H1 (cell line): ENCODE measurements around the gene ANO2. TPM values are rescaled to one million over a fixed set of nuclear protein-coding genes. Genes with fewer than 3 reads are reported as not detected.
A peak's percentile ranks its signal among the peaks of the same experiment; 100 is the strongest.

Experiments used
- CTCF ChIA-PET: fragments of 300-600 bp; sonication (Branson Sonifier 250); formaldehyde crosslinking; loops from one replicate; lab custom pipeline; 2021; ENCODE audit not compliant: partially characterized antibody; lab: Charles Lee
- POLR2A ChIA-PET: fragments of 300-600 bp; sonication (Branson Sonifier 250); formaldehyde crosslinking; loops from one replicate; lab custom pipeline; 2021; ENCODE audit warnings: inconsistent platforms; ENCODE audit not compliant: partially characterized antibody; lab: Charles Lee
- DNase-seq, 2 experiments: peaks; one replicate each; pipeline versions ENCODE4 v3.0.0 to v3.0.0-alpha.2; 2010 to 2022; ENCODE audit warnings: low spot score in 2 of 2, low read depth in 1 of 2, mixed read lengths in 1 of 2
- FAIRE-seq: peaks from 2 replicates; lab custom pipeline; 2011; peaks lifted over from hg19 to GRCh38; lab: Jason Lieb, UNC
- H2AFZ ChIP-seq: 2 replicates; pipeline ENCODE4 v1.8.1; 2012; ENCODE audit warnings: low read length, inconsistent platforms
- H2AK5ac ChIP-seq: 2 replicates; pipeline ENCODE4 v1.6.1; 2013; ENCODE audit warnings: low read depth, low read length
- H2BK120ac ChIP-seq: replicated peaks from 2 replicates; pipeline ENCODE3; 2013; ENCODE audit warnings: low read depth, low read length, inconsistent platforms
- H2BK12ac ChIP-seq: 2 replicates; pipeline ENCODE4 v1.6.1; 2013; ENCODE audit warnings: low read depth, low read length
- H2BK15ac ChIP-seq: 2 replicates; pipeline ENCODE4 v1.6.1; 2013; ENCODE audit warnings: low read length
- H2BK20ac ChIP-seq: 2 replicates; pipeline ENCODE4 v1.6.1; 2013; ENCODE audit warnings: low read length
- H2BK5ac ChIP-seq: 2 replicates; pipeline ENCODE4 v1.6.1; 2013; ENCODE audit warnings: low read depth, low read length
- H3K14ac ChIP-seq: 2 replicates; pipeline ENCODE4 v1.6.1; 2013; ENCODE audit warnings: inconsistent platforms; ENCODE audit not compliant: insufficient read length
- H3K18ac ChIP-seq: 2 replicates; pipeline ENCODE4 v1.6.1; 2013; ENCODE audit warnings: low read length; ENCODE audit errors: extremely low read depth
- H3K23ac ChIP-seq: 2 replicates; pipeline ENCODE4 v1.6.1; 2013; ENCODE audit warnings: inconsistent platforms; ENCODE audit not compliant: insufficient read length
- H3K23me2 ChIP-seq: 2 replicates; pipeline ENCODE4 v1.6.1; 2013; ENCODE audit warnings: low read depth, low read length
- H3K27ac ChIP-seq: 2 replicates; pipeline ENCODE4 v1.6.1; 2011; ENCODE audit warnings: low read depth, low read length, inconsistent platforms
- H3K27me3 ChIP-seq, 4 experiments: replicated peaks in 1 of 4; 1 replicate in 1 of 4; 2 replicates in 3 of 4; pipeline versions ENCODE4 v1.6.1 to v1.8.1; 2011 to 2013; ENCODE audit warnings: low read length in 3 of 4, mild to moderate bottlenecking in 3 of 4, inconsistent platforms in 2 of 4, mixed read lengths in 2 of 4, moderate library complexity in 1 of 4; ENCODE audit not compliant: control insufficient read depth in 3 of 4, insufficient read depth in 3 of 4; ENCODE audit errors: extremely low read depth in 1 of 4
- H3K36me3 ChIP-seq, 4 experiments: 2 replicates each; pipeline versions ENCODE4 v1.6.1 to v1.8.1; 2011 to 2013; ENCODE audit warnings: mild to moderate bottlenecking in 4 of 4, low read length in 3 of 4, moderate library complexity in 2 of 4, control low read depth in 1 of 4, inconsistent platforms in 1 of 4; ENCODE audit not compliant: insufficient read depth in 4 of 4, control insufficient read depth in 2 of 4
- H3K4ac ChIP-seq: replicated peaks from 2 replicates; pipeline ENCODE3; 2013; ENCODE audit warnings: low read length, low read depth, mixed read lengths, inconsistent platforms; ENCODE audit not compliant: insufficient read length
- H3K4me1 ChIP-seq, 4 experiments: replicated peaks in 1 of 4; 1 replicate in 1 of 4; 2 replicates in 3 of 4; pipeline versions ENCODE4 v1.6.1 to v1.8.1; 2011 to 2013; ENCODE audit warnings: low read length in 3 of 4, inconsistent platforms in 2 of 4, mixed read lengths in 1 of 4; ENCODE audit not compliant: insufficient read depth in 4 of 4, control insufficient read depth in 3 of 4
- H3K4me2 ChIP-seq, 2 experiments: 2 replicates each; pipeline versions ENCODE4 v1.6.1 to v1.8.1; 2011 to 2013; ENCODE audit warnings: low read depth in 2 of 2, low read length in 2 of 2, control low read depth in 1 of 2, inconsistent platforms in 1 of 2, mild to moderate bottlenecking in 1 of 2; ENCODE audit not compliant: insufficient read depth in 1 of 2
- H3K4me3 ChIP-seq, 4 experiments: fragments of 200-600, 300-600 bp in 1 of 4; sonication (generic), shearing (Covaris generic), sonication (Bioruptor Twin) in 1 of 4; 2 replicates each; pipeline versions ENCODE4 v1.5.1 to v1.8.1; 2011 to 2016; ENCODE audit warnings: low read length in 4 of 4, low read depth in 3 of 4, control low read depth in 2 of 4, inconsistent platforms in 2 of 4, mild to moderate bottlenecking in 2 of 4, mixed read lengths in 1 of 4, moderate library complexity in 1 of 4; ENCODE audit not compliant: insufficient read depth in 2 of 4; ENCODE audit errors: extremely low read depth in 1 of 4
- H3K56ac ChIP-seq: replicated peaks from 2 replicates; pipeline ENCODE3; 2013; ENCODE audit warnings: low read depth, mild to moderate bottlenecking, mixed read lengths, low read length, inconsistent platforms; ENCODE audit not compliant: insufficient read length
- H3K79me1 ChIP-seq: 2 replicates; pipeline ENCODE4 v1.6.1; 2013; ENCODE audit warnings: low read depth, low read length, control low read depth
- H3K79me2 ChIP-seq, 2 experiments: 2 replicates each; pipeline versions ENCODE4 v1.6.1 to v1.8.1; 2012 to 2013; ENCODE audit warnings: low read length in 2 of 2, mild to moderate bottlenecking in 2 of 2, inconsistent platforms in 1 of 2; ENCODE audit not compliant: insufficient read depth in 2 of 2, control insufficient read depth in 1 of 2
- H3K9ac ChIP-seq, 4 experiments: replicated peaks in 1 of 4; 1 replicate in 1 of 4; 2 replicates in 3 of 4; pipeline versions ENCODE4 v1.6.1 to v1.8.1; 2011 to 2013; ENCODE audit warnings: low read depth in 3 of 4, low read length in 3 of 4, control low read depth in 2 of 4, mild to moderate bottlenecking in 2 of 4, moderate library complexity in 2 of 4, inconsistent platforms in 1 of 4; ENCODE audit errors: extremely low read depth in 1 of 4
- H3K9me3 ChIP-seq, 2 experiments: 2 replicates each; pipeline versions ENCODE4 v1.6.1 to v1.8.1; 2012 to 2013; ENCODE audit warnings: mild to moderate bottlenecking in 2 of 2, moderate library complexity in 2 of 2, control low read depth in 1 of 2, inconsistent platforms in 1 of 2, low read depth in 1 of 2, low read length in 1 of 2, mixed read lengths in 1 of 2; ENCODE audit not compliant: insufficient read depth in 2 of 2
- H4K20me1 ChIP-seq, 2 experiments: replicated peaks in 1 of 2; 2 replicates each; pipeline versions ENCODE3 to v1.8.1; 2011 to 2013; ENCODE audit warnings: inconsistent platforms in 2 of 2, low read length in 2 of 2, mild to moderate bottlenecking in 1 of 2; ENCODE audit not compliant: insufficient read depth in 2 of 2, control insufficient read depth in 1 of 2
- H4K5ac ChIP-seq: 2 replicates; pipeline ENCODE4 v1.6.1; 2013; ENCODE audit warnings: low read length, low read depth, mixed read lengths, inconsistent platforms; ENCODE audit not compliant: insufficient read length
- H4K8ac ChIP-seq: 2 replicates; pipeline ENCODE4 v1.8.0; 2013; ENCODE audit warnings: mild to moderate bottlenecking, moderate library complexity, low read length, inconsistent platforms; ENCODE audit not compliant: insufficient read depth; ENCODE audit errors: extremely low read depth
- H4K91ac ChIP-seq: replicated peaks from 2 replicates; pipeline ENCODE3; 2013; ENCODE audit warnings: low read length, mixed read lengths, inconsistent platforms; ENCODE audit not compliant: insufficient read length
- ASH2L ChIP-seq: fragments of 200-600, 300-600 bp; sonication (generic); IDR thresholded peaks from one replicate; pipeline ENCODE4 v1.7.1; 2017; ENCODE audit warnings: low read length
- CEBPB ChIP-seq: IDR thresholded peaks from 2 replicates; pipeline ENCODE4 v1.6.1; 2012; ENCODE audit warnings: low read depth, low read length
- RFX5 ChIP-seq: IDR thresholded peaks from 2 replicates; pipeline ENCODE4 v1.6.1; 2011; ENCODE audit warnings: low read depth, low read length, improper control_type of control experiment, borderline replicate concordance
- SAP30 ChIP-seq: fragments of 300-600 bp; sonication (generic); IDR thresholded peaks from 2 replicates; pipeline ENCODE4 v1.7.1; 2012; ENCODE audit warnings: low read length, moderate library complexity, mild to moderate bottlenecking, inconsistent platforms; ENCODE audit not compliant: insufficient read depth, insufficient replicate concordance
- TCF12 ChIP-seq: IDR thresholded peaks from 2 replicates; pipeline ENCODE4 v1.6.1; 2011; ENCODE audit warnings: low read depth, mild to moderate bottlenecking, low read length
- WGBS, 2 experiments: shearing (Covaris generic) in 1 of 2; methylation state at CpG; one replicate each; pipeline versions ENCODE4 v1.1.6 to v1.1.7; 2013 to 2015; ENCODE audit warnings: low lambda C conversion rate in 2 of 2, mixed read lengths in 2 of 2, inconsistent platforms in 1 of 2, low coverage in 1 of 2, missing lambda C conversion rate in 1 of 2; ENCODE audit not compliant: insufficient replicate concordance in 2 of 2, insufficient coverage in 1 of 2, insufficient read length in 1 of 2; ENCODE audit errors: extremely low coverage in 1 of 2, missing lambda C conversion rate in 1 of 2; 5-methylcytosine and 5-hydroxymethylcytosine counted together
- polyA plus RNA-seq, 7 experiments: library from polyadenylated mRNA; depleted of rRNA in 3 of 7; stranded (reverse) in 5 of 7; unstranded in 2 of 7; fragments of >200 nt in 5 of 7; fragments of 200-250 nt in 2 of 7; gene quantifications; 1 replicate in 5 of 7; 2 replicates in 1 of 7; 4 replicates in 1 of 7; pipeline versions ENCODE4 v1.2.1 to v1.2.3, GENCODE V29; 2011 to 2013; ENCODE audit warnings: missing spikeins in 2 of 7, mixed read lengths in 2 of 7
- total RNA-seq: library from RNA; stranded (reverse); fragmentation: NEBNext Ultra II Directional; extraction: Animal tissue kit (Norgen Biotek cat#: 25700); gene quantifications from 2 replicates; pipeline ENCODE4 v1.2.1, GENCODE V29; 2021
- TF ChIP-seq, protein P1 (sequence below): IDR thresholded peaks from 2 replicates; pipeline ENCODE4 v1.6.1; 2011; ENCODE audit warnings: low read length, improper control_type of control experiment
- TF ChIP-seq, protein P2 (sequence below): IDR thresholded peaks from 2 replicates; pipeline ENCODE4 v1.6.1; 2012; ENCODE audit warnings: inconsistent platforms

ANO2 gene
- total and polyA plus RNA-seq, 2 of the 8 experiments (the other 6 are each of a cell fraction or from before 2014, with no cell fraction given) = 1.9 to 5.5 TPM

DNA sequence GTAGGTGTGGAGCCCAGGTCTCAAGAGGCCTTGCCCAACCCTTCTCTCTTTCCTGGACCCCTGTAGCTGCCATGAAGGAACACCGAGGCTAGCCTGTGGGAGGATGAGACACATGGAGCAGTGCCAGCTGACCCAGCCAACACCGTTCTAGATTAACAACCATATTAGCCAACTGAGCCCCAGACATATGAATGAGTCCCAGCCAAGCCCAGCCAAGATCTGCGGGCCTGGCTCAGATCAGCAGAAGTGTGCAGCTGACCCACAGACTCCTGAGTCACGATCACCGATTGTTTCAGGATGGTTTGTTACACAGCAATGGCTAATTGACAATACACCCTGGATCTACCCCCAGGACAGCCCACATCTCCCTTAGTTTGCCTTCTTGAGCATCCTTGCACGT lies 431.0 kb downstream of the ANO2 start:
- WGBS, 2 experiments = 94% methylated on average over 6 of the region's 6 CpGs; no CpG with 5 or more reads in 1 of the 2 experiments
- Histone ChIP-seq H3K4me2 (no peak overlapping the region), H2AK5ac (no peak overlapping the region), H3K14ac (no peak overlapping the region), H3K27me3 (no peaks in the 10 kb centered on the region), H3K36me3 (no peaks in the 10 kb centered on the region), H2BK20ac (no peak overlapping the region), H3K9me3 (no peaks in the 10 kb centered on the region), H4K8ac (no peak overlapping the region), H2AFZ (no peak overlapping the region), H3K23ac (no peak overlapping the region), H2BK5ac (no peak overlapping the region), H3K23me2 (no peaks in the 10 kb centered on the region), H4K91ac (no peak overlapping the region), H3K18ac (no peak overlapping the region), H4K5ac (no peak overlapping the region), H3K79me2 (no peaks in the 10 kb centered on the region), H2BK12ac (no peak overlapping the region), H3K79me1 (no peaks in the 10 kb centered on the region), H3K56ac (no peak overlapping the region), H3K9ac (no peak overlapping the region), H3K27ac (no peak overlapping the region), H4K20me1 (no peaks in the 10 kb centered on the region), H3K4ac (no peak overlapping the region), H3K4me3 (no peak overlapping the region), H2BK120ac (no peak overlapping the region), H2BK15ac (no peak overlapping the region), H3K4me1 (peaks cover 0 to 14% (median 6%) of the 10 kb centered on the region in 4 experiments; a peak in 5 of 7 replicates)
- ChIA-PET CTCF (interaction anchor here (0.7 to 2.1 kb wide), 6 partner anchors 8 to 193 kb away, joined by 3 to 11 read pairs (median 4); no protein-coding TSS in a partner anchor), POLR2A (no interaction called here)
- FAIRE-seq (no peak), DNase-seq (peak in 1 of 2 experiments; percentile 29)
- no peak for TF ChIP-seq CEBPB
- no peak for TF ChIP-seq SAP30
- TF ChIP-seq TCF12 = no peak
- no peak for TF ChIP-seq RFX5
- TF ChIP-seq, protein P1, sequence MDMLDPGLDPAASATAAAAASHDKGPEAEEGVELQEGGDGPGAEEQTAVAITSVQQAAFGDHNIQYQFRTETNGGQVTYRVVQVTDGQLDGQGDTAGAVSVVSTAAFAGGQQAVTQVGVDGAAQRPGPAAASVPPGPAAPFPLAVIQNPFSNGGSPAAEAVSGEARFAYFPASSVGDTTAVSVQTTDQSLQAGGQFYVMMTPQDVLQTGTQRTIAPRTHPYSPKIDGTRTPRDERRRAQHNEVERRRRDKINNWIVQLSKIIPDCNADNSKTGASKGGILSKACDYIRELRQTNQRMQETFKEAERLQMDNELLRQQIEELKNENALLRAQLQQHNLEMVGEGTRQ = no peak
- TF ChIP-seq, protein P2, sequence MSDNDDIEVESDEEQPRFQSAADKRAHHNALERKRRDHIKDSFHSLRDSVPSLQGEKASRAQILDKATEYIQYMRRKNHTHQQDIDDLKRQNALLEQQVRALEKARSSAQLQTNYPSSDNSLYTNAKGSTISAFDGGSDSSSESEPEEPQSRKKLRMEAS = no peak
- no peak for TF ChIP-seq ASH2L
